GM12873 (cell line): Measurements from ENCODE around the gene CTIF.

ENCODE experiments used
- TF ChIP-seq, protein P1 (sequence below): IDR thresholded peaks from 2 replicates; pipeline ENCODE4 v1.5.1; 2012; ENCODE audit warnings: low read depth, mild to moderate bottlenecking, moderate library complexity, low read length, control low read depth; ENCODE audit not compliant: insufficient read depth; ENCODE audit errors: missing control alignments

The CTIF gene

GRCh38 chr18:48786455-48787202 lies 247.8 kb downstream of the CTIF start:
- TF ChIP-seq, protein P1, sequence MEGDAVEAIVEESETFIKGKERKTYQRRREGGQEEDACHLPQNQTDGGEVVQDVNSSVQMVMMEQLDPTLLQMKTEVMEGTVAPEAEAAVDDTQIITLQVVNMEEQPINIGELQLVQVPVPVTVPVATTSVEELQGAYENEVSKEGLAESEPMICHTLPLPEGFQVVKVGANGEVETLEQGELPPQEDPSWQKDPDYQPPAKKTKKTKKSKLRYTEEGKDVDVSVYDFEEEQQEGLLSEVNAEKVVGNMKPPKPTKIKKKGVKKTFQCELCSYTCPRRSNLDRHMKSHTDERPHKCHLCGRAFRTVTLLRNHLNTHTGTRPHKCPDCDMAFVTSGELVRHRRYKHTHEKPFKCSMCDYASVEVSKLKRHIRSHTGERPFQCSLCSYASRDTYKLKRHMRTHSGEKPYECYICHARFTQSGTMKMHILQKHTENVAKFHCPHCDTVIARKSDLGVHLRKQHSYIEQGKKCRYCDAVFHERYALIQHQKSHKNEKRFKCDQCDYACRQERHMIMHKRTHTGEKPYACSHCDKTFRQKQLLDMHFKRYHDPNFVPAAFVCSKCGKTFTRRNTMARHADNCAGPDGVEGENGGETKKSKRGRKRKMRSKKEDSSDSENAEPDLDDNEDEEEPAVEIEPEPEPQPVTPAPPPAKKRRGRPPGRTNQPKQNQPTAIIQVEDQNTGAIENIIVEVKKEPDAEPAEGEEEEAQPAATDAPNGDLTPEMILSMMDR = no peak

GRCh38 chr18:48787203-48788151 lies 248.6 kb downstream of the CTIF start:
- TF ChIP-seq, protein P1 = no peak

DNA sequence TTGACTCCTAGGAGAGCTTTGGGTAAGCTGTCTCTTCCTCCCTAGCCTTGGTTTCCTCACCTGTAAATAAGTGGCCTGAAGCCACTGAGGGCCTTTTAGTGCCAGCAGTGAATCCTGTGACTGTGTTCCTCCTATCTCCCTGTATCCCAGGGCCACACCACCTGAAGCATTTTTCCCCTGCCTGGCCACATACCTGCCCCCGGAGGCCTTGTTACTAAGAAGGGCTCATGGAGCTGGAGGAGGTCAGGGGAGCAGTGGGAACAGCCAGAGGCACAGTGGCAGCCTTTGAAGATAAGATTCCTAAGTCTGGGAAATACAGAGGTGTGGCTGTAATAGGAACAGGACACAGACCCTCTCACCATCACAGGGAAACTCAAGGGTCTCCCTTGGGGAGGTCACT lies 249.5 kb downstream of the CTIF start:
- TF ChIP-seq, protein P1 = no peak

GRCh38 chr18:48789259-48789812 lies 250.5 kb downstream of the CTIF start:
- TF ChIP-seq, protein P1 = no peak

DNA sequence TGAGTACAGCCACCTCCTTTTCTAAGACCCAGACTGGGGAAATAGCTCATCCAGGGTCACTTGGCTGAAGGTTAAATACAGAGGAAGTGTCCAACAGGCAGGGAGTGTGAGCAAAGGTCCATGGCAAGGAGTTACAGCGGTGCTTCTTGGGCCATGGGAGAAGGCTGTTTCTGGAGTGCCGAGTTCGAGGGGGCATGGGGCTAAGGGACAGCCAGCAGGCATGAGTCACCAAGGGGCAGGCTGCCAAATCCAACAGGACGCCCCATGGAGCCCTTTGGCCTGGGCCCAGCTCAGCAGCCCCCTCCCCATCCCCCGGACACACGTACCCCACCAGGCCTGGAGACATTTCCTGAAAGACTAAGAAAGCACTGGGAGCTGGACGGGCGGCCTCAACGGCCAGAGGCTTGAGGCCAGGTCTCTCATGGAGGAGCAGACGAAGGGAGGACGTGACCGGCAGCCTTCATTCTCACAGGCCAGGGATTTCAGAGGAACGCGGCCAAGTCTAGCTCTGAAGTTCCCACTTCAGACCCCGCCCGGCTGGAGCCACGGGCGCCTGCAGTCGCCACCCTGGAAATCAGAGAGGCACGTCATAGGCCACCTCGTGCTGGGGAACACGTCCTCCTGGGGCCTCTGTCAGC lies 251.5 kb downstream of the CTIF start:
- TF ChIP-seq, protein P1 = no peak

- TF ChIP-seq, protein P1 = no peak
These were observed 252.2 kb downstream of the CTIF start for GRCh38 chr18:48790869-48791635.
